Right atrium auricular region (tissue), 2 donors: Measurements from ENCODE around the gene PLK3. TPM values are rescaled to one million over a fixed set of nuclear protein-coding genes. Genes with fewer than 3 reads are reported as not detected.

ENCODE experiments used
- DNase-seq: peaks from one replicate; pipeline ENCODE4 v3.0.0-alpha.2; 2019; ENCODE audit warnings: low spot score
- H3K27ac ChIP-seq, 2 donors: fragments of 200-600 bp; sonication (generic); 1 replicate in 1 of 2; 2 replicates in 1 of 2; pipeline ENCODE4 v1.5.1; 2016 to 2019
- H3K27me3 ChIP-seq, 2 donors: fragments of 200-600 bp; sonication (generic); one replicate each; pipeline versions ENCODE4 v1.5.1 to v1.6.0; 2017 to 2019
- H3K36me3 ChIP-seq: fragments of 200-600 bp; sonication (generic); one replicate; pipeline ENCODE4 v1.5.1; 2016
- H3K4me1 ChIP-seq, 2 donors: fragments of 200-600 bp; sonication (generic); one replicate each; pipeline versions ENCODE4 v1.5.1 to v1.6.0; 2017 to 2019
- H3K4me3 ChIP-seq, 2 donors: fragments of 200-600 bp; sonication (generic); 1 replicate in 1 of 2; 2 replicates in 1 of 2; pipeline ENCODE4 v1.5.1; 2017 to 2019; ENCODE audit warnings: mild to moderate bottlenecking in 1 of 2, moderate library complexity in 1 of 2
- H3K9me3 ChIP-seq, 2 donors: fragments of 200-600 bp; sonication (generic); one replicate each; pipeline ENCODE4 v1.5.1; 2019
- total RNA-seq, 2 donors: library from RNA; depleted of rRNA; stranded (reverse); fragments of >200 nt; gene quantifications; one replicate each; pipeline ENCODE4 v1.1.0, GENCODE V29; 2016
- TF ChIP-seq, protein P1 (sequence below), 2 donors: fragments of 200-600 bp; sonication (generic); IDR thresholded peaks; one replicate each; pipeline ENCODE4 v1.5.1; 2019; ENCODE audit warnings: antibody characterized with exemption in 2 of 2

PLK3 gene
- total RNA-seq, 2 donors from 2014 or later = 9.1 to 10.8 TPM

GRCh38 chr1:44826375-44827196 is 26.4 kb downstream of the PLK3 start:
- no peak for DNase-seq
- TF ChIP-seq, protein P1, sequence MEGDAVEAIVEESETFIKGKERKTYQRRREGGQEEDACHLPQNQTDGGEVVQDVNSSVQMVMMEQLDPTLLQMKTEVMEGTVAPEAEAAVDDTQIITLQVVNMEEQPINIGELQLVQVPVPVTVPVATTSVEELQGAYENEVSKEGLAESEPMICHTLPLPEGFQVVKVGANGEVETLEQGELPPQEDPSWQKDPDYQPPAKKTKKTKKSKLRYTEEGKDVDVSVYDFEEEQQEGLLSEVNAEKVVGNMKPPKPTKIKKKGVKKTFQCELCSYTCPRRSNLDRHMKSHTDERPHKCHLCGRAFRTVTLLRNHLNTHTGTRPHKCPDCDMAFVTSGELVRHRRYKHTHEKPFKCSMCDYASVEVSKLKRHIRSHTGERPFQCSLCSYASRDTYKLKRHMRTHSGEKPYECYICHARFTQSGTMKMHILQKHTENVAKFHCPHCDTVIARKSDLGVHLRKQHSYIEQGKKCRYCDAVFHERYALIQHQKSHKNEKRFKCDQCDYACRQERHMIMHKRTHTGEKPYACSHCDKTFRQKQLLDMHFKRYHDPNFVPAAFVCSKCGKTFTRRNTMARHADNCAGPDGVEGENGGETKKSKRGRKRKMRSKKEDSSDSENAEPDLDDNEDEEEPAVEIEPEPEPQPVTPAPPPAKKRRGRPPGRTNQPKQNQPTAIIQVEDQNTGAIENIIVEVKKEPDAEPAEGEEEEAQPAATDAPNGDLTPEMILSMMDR (IDR thresholded peaks at IDR 0.05) = no peak
- Histone ChIP-seq H3K4me1 (peaks cover 0 to 4% of the 10 kb centered on the region in 2 donors), H3K9me3 (no peaks in the 10 kb centered on the region), H3K27ac (peak overlapping the region; percentile 42 to 51), H3K4me3 (peak overlapping the region in 1 of 2 donors; percentile 27), H3K36me3 (no peaks in the 10 kb centered on the region), H3K27me3 (no peaks in the 10 kb centered on the region)

GRCh38 chr1:44827197-44828002 is 27.2 kb downstream of the PLK3 start:
- no peak overlapping the region for H3K27ac ChIP-seq
- no peaks in the 10 kb centered on the region for H3K27me3 ChIP-seq
- TF ChIP-seq, protein P1 (IDR thresholded peaks at IDR 0.05) = no peak
- H3K36me3 ChIP-seq = no peaks in the 10 kb centered on the region
- H3K4me1 ChIP-seq = peaks cover 0 to 4% of the 10 kb centered on the region in 2 donors
- no peaks in the 10 kb centered on the region for H3K9me3 ChIP-seq
- DNase-seq = no peak
- no peak overlapping the region for H3K4me3 ChIP-seq

- Histone ChIP-seq H3K27ac (no peak overlapping the region), H3K36me3 (no peaks in the 10 kb centered on the region), H3K4me3 (no peak overlapping the region), H3K27me3 (no peaks in the 10 kb centered on the region), H3K4me1 (peaks cover 0 to 4% of the 10 kb centered on the region in 2 donors), H3K9me3 (no peaks in the 10 kb centered on the region)
- TF ChIP-seq, protein P1 (IDR thresholded peaks at IDR 0.05) = no peak
- no peak for DNase-seq
Observed at GRCh38 chr1:44828003-44828651, 27.9 kb downstream of the PLK3 start.

DNA sequence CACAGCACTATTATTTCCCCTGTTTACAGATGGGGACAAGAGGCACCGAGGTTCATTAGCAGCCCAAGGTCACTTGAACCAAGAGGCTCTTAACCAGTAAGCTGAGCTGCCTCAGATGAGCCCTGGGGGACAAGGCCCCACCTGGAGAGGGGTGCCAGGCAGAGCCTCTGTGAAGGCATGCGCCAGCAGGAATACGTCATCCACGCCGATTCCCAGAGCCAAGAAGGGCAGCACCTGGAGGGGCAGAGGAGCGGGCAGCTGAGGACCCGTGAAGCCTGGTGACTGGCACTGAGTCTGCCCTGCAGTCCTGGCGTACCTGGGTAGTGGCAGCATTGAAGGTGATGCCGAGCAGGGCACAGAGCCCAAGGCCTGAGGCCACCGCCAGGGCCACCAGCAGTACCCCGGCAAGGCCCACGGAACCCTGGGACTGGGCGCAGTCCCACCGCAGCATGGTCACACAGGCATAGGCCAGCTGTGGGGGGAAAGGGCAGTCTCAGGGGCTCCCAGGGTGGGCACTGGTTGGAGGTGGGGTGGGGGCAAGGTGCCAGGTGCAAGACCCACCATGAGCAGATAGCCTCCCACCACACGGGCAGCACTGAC is 28.8 kb downstream of the PLK3 start:
- Histone ChIP-seq H3K9me3 (no peaks in the 10 kb centered on the region), H3K27me3 (no peaks in the 10 kb centered on the region), H3K4me1 (peaks cover 0 to 4% of the 10 kb centered on the region in 2 donors), H3K4me3 (no peak overlapping the region), H3K27ac (no peak overlapping the region), H3K36me3 (no peaks in the 10 kb centered on the region)
- TF ChIP-seq, protein P1 (IDR thresholded peaks at IDR 0.05) = no peak
- no peak for DNase-seq

DNA sequence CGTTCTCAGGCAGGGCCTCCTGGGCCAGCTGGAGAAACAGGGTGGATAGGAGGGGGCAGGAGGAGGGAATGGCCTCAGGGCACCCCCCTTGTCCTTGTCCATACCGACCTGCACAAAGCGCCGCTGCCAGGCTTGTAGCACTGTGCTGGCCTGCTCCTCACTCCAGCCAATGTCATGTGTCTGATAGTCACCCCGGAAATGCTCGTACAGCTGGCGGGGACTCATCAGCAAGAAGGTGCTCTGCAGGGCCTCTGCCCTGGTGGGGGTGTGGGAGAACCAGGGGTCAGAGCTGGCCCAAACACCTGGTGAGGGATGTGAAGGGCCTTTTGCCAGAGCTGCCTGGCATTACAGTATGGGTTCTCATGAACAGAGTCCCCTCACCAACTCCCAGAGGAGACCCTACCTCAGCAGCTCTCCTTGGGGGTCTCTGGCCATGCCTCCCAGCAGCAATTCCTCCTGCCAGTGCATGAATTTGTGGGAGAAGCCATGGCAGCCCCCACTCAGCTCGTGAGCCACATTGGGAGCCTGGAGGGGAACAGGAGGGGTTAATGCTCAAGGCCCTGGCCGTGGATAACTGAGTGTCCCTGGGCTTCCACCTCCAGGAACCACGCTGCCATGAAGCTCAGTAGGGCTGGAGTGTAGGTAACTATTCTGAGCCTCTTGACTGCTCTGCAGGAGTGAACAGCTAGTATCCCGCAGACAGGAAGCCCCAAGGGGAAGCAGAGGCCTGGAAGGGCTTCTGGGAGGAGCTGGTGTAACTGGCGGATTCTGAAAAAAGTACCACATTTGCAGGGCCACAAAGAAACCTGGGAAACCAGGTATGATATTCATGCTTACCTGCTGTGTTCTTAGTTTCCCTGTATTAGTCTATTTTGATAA is 29.6 kb downstream of the PLK3 start:
- no peaks in the 10 kb centered on the region for H3K36me3 ChIP-seq
- H3K4me1 ChIP-seq = peaks cover 0 to 4% of the 10 kb centered on the region in 2 donors
- H3K9me3 ChIP-seq = no peaks in the 10 kb centered on the region
- no peak overlapping the region for H3K4me3 ChIP-seq
- H3K27ac ChIP-seq = no peak overlapping the region
- TF ChIP-seq, protein P1 (IDR thresholded peaks at IDR 0.05) = no peak
- H3K27me3 ChIP-seq = no peaks in the 10 kb centered on the region
- no peak for DNase-seq
